GM21360 (cell line): ENCODE data around the gene R3HDM2.

ENCODE experiments used
- ATAC-seq: cut with Tn5 transposase; IDR thresholded peaks from one replicate; pipeline ENCODE4 v1.9.1; 2021; ENCODE audit warnings: mild to moderate bottlenecking, moderate library complexity; ENCODE audit not compliant: unreplicated experiment

The R3HDM2 gene

DNA sequence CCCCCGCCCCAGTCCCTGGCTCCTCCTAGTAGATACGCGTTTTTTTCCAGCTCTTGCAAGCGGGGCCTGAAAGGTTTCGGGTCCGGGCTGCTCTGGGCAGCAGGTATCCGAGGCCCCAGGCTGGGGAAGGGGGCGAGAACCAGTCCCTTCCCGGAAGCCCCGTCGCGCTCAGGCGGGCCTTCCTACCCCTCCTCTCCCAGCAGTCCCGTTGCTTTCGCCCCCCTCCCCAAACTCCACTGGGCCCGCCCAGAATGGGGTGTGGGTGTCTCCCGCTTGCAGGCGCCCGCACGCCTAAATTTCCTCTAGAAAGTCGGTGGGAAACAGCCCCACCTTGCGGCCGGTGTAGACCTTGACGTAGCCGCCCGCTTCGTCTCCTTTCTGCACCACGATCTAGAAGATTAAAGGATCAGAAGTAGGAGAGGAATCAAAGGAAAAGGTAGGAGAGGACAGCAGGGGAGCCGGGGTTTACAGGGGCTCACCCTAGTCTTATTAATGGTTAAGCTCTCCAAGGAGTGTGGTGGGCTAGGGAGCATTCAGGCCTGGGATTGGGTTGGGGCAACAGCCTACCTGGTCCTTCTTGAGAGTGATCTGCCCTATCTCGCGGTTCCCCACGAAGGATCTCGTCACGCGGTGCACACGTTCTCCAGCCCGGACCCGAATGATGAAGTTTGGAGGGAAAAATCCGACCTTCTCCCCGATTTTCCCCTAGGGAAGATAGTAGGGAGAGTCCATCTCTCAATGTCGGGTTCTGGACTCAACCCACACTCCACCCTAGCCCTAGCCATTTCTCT, 187.1 kb downstream of the R3HDM2 start:
- no peak for ATAC-seq

DNA sequence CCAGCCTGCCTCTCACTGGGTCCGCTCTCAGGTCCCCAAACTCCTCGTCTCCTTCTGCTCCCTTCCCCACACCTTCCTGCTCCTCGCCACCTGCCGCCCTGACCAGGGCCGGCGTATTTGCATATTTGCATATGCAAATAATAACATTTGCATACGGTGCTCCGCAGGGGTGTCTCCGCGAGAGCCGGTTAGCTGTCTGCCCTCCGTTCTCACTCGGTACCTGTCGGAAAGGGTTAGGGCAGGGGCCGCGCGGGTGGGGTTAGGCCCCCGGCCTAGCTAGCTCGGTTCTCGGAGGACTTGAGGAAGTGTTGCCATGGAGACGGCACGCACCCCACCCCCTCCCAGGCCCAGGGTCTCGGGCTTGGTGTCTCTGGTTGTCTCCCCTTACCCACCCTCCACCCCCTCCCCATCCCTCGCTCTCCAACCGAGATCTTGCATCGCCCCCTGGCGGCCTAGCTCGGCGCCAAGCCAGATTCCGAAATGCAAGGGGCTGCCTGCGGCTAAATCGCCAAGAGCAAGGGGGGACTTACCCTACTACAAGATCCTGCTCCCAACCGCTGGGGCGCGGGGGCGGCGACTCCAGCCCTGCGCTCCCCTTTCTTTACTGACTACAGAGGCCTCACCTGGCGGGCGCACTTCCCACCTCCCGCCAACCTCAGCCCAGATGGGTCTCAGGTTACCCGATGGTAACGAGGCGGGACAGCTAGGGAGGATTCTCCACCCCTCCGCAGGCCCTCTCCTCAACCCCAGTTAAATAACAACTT, 188.0 kb downstream of the R3HDM2 start:
- ATAC-seq: peak; percentile 32

- ATAC-seq: no peak
Observed at GRCh38 chr12:57242329-57242690, 188.5 kb downstream of the R3HDM2 start.

GRCh38 chr12:57241402-57242310, 189.2 kb downstream of the R3HDM2 start:
- ATAC-seq: no peak

DNA sequence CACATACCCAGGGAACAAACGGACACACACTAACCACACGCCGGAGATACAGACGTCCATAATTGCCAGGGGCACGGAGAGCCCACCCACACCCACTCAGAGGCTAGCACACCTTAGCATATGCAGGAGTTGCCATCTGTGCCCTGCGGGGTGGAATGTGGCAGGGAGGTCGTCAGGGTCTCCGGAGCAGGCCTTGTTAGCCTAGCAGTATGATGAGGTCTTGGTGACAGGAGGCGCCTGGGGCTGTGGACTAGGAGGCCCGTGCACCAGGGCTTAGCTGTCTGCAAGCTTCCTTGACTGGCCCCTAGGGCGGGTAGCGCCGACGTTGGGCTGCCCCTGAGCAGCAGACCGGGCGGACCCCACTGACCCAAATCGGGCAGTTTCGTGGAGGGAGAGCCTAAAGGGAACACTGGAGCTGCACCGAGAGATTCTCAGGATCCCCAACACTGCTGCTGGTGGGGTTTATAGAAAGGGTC, 189.9 kb downstream of the R3HDM2 start:
- ATAC-seq: no peak

DNA sequence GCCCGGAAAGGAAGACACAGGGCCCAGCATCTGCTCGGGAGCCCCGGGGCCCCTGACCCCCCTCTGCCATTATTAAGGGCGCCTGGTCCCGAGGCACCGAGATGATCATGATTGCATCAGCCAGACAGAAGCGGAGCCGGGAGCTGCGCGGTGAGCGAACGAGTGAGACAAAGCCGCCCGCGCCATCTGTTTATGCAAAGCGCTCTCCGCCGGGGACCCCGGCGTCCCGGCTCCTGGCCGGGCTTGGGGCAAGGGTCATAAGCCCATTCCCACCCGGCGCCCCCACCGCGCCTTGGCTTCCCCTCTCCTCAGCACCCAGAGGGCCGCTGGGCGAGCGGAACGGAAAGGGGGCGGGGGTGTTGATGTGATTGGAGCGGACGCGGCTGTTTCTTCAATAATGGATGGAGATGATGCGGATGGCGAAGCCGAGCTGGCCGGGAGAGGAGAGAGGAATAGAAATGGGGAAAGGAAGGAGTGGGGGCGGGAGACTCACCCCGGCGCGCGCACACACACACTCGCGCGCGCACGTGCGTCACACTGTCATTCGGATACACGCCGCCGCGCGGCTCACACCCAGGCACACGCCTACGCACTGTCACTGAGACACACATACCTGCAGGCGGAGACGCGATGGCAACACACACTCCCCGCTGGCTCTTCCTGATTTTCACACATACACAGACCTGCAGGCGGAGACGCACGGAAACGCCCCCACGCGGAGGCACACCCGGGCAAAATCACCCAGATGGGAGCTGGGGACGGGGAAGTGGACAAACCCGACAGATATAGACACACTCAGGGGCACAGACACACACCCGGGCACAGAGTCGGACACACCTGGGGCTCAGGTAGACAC, 190.5 kb downstream of the R3HDM2 start:
- ATAC-seq: peak; percentile 29

DNA sequence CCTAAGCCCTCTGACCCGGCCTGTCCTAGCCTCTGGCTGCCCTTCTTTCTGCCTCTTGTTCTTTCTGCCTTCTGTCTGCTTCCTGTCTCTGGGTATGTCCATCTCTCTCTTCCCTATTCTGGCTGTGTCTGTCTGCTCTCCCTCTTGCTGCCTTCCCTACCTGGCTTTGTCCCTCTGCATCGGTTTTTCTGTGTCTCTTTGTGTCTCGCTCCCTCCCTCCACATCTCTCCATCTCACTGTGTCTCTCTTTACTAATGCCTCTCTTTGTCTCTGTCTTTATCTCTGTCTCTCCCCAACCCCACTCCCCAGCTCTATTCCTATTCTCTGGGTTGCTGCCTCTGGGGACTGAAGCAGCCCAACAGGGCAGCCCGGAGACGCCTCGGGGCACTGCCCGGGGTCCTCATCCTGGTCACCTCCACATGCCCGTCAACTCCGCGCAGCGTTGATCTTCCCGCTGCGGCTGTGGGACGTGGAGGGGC, 191.2 kb downstream of the R3HDM2 start:
- ATAC-seq: no peak

GRCh38 chr12:57238854-57239554, 191.8 kb downstream of the R3HDM2 start:
- ATAC-seq: peak; percentile 45

- no peak for ATAC-seq
Observed at GRCh38 chr12:57237932-57238853, 192.7 kb downstream of the R3HDM2 start.

DNA sequence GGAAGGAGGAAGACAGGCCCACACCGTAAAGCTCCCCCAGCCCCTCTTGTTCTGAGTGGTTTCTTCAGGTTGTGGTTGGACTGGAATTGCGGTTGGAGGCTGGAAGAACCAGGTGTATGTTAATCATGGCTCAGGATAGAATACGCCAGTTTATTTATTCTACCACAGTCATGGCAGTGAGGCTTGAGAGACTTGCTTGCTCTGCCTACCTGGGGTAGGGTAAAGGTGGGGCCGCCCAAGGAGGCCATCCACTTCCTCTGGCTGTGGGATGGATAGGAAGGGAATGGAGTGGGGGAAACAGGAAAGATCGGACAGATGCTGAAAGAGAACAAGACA, 193.3 kb downstream of the R3HDM2 start:
- no peak for ATAC-seq

DNA sequence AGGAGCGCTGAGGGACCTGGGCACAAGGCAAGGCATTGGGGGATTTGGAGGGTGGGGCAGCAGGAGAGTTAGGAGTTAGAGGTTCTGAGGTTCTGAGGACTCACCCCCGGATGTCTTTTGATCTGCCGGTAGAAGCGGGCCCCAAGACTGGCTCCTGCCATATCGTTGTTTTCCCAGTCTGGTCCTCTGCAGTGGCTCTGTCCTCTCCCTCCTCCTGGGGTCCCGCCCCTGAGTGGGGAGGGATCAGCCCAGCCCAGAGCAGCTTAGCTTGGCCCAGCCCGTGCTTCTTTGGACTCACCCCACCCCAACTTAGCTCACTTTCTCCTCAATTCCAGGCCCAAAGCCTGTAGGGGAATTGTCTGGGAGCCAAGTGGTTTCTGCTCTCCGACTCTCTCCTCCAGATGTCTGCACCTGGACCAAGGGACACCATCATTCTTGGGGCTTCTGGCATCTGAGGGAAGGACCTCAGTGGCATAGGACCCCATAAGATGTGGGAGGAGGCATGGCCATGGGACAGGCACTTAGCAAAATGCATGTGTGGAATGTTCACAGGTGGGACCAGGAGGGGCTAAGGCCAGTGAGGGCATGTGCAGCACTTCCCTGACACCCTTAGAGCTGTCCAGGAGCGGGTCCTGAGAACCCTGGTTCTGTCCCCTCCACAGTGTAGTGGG, 193.8 kb downstream of the R3HDM2 start:
- ATAC-seq: no peak

DNA sequence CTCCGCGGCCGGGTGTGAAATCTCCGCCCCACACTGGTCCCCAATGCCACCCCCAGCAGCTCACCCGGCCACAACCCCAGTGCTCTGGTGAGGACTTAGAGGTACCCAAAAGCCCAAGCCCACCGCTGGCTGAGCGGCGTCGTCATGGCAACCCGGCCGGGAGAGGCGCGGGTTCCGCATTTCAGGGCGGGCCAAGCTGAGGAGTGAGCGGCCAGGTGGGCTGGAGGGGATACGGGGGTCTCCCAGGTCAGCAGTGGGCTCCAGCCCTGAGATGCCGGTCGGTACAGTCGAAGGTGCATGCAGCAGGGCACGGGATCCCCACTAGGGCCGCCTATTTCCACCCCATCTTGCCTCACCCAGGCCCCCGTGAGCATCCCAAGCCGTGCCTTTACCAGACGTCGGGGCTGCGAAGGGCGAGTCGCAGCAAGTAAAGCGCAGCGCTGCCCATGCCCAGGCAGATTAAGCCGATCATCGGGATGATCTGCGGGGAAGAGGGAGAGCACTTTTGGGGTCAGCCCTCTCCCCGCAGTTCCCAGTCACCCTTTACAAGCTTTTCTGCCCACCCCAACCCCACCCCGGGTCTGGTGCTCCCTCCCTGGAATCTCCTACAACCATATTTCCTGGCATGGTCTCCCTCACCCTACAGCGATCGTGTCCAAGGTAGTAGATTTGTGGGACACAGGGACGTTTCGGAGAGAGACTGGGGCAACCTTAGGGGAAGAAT, 194.5 kb downstream of the R3HDM2 start:
- no peak for ATAC-seq

DNA sequence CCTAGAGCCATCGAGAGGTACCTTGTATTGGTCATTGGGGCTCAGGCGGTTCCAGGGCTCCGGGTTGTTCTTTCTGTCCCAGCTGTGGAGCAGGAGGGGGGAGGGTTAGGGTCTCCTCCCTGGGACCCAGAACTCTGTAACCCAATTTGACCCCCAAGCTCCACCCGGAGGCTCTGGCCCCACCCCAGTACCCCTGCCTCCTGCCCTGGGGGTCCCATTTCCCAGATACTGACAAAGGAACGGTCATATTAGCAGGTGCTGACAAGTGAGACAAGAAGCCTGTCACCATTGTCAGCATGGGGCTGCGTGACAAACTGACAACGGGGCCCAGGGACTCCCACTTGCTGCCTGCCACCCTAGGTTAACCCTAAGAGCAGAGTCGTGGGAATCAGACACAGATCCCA, 195.1 kb downstream of the R3HDM2 start:
- ATAC-seq: no peak

DNA sequence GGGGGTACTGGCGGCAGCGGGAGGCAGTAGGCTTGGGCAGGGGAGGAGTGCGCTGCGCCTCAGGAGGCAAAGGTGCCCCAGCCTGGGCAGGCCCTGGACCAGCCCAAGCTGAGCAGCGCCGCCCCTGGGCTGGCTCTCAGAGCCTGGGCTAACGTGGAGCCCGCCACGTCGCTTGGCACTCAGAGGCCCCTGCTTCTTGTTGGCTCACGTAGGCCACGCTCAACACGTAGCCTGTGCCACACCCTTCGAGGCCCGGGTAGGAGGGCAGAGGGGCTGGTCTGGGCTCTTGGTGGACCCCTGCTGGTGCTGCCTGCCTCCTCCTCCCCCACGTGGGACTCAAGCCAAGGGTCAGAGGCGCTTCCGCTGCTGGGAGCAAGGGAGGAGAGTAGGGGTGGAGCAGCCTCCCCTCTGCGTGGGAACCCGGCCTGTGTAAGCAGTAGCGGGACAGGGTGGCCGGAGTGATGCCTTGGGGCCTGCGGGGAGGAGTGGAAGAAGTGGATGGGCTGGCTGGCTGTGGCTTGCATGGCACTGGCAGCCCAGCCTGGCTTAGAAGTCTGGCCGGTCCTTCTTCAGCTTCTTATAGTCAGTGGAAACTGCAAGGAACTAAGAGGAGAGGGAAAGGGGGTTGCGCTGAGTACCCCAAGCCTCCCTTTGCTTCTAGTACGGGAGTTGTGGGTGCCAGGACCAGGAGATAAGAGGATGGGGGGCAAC, 195.7 kb downstream of the R3HDM2 start:
- no peak for ATAC-seq

GRCh38 chr12:57234571-57235016, 196.2 kb downstream of the R3HDM2 start:
- no peak for ATAC-seq

DNA sequence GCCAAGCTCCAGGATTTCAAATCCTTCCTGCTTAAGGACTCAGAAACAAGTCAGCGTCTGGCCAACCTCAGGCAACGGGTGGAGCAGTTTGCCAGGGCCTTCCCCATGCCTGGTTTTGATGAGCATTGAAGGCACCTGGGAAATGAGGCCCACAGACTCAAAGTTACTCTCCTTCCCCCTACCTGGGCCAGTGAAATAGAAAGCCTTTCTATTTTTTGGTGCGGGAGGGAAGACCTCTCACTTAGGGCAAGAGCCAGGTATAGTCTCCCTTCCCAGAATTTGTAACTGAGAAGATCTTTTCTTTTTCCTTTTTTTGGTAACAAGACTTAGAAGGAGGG, 196.6 kb downstream of the R3HDM2 start:
- no peak for ATAC-seq
